SH-SY5Y (cell line): ENCODE results near the gene UNC79.

Experiments used
- GATA2 ChIP-seq: IDR thresholded peaks from 2 replicates; pipeline ENCODE4 v1.6.1; 2011; ENCODE audit warnings: mild to moderate bottlenecking, low read depth, low read length
- GATA3 ChIP-seq: IDR thresholded peaks from 2 replicates; pipeline ENCODE4 v1.6.1; 2011; ENCODE audit warnings: low read depth, mild to moderate bottlenecking, low read length, moderate library complexity

GRCh38 chr14:93381644-93382043 is 49.1 kb upstream of the UNC79 start:
- TF ChIP-seq GATA3 (no peak), GATA2 (no peak)
